Measurements from ENCODE around the gene ENTPD2. TPM values are rescaled to one million over a fixed set of nuclear protein-coding genes. Genes with fewer than 3 reads are reported as not detected.

The ENTPD2 gene
- total and polyA plus RNA-seq, 9 of the 15 experiments (the other 6 are each of a cell fraction or from before 2014, with no cell fraction given): 0.04 to 0.60 (median 0.14) TPM; not detected in 4

- peak in 1 of 2 experiments; percentile 74; a peak in 1 of 4 replicates for TF ChIP-seq UBTF (IDR thresholded peaks at IDR 0.05; ENCODE audit: borderline replicate concordance in 1 of 2, low read depth in 2 of 2, low read length in 2 of 2)
- TF ChIP-seq PHF8 (IDR thresholded peaks at IDR 0.05; ENCODE audit: borderline replicate concordance, low read length): peak; percentile 23; the same call in 1 of the 2 replicates
- no peak for TF ChIP-seq HMGN3 (IDR thresholded peaks at IDR 0.05; ENCODE audit: borderline replicate concordance, extremely low read depth, insufficient read length, low read depth, low read length)
- TF ChIP-seq ZNF239 (CRISPR knock-in tag; IDR thresholded peaks at IDR 0.05): no peak
- peak; percentile 62; the same call in 1 of the 2 replicates for TF ChIP-seq DPF2 (IDR thresholded peaks at IDR 0.05)
- TF ChIP-seq HOMEZ (CRISPR knock-in tag; IDR thresholded peaks at IDR 0.05): no peak
- peak; percentile 69 to 72 for TF ChIP-seq NRF1 (conservative IDR thresholded peaks at IDR 0.05 in 1 of 2, IDR thresholded peaks at IDR 0.05 in 1 of 2)
- peak in 2 of 3 experiments; percentile 19 to 76 for TF ChIP-seq YY1 (IDR thresholded peaks at IDR 0.05; ENCODE audit: borderline replicate concordance in 1 of 3, control insufficient read depth in 1 of 3, extremely low read depth in 1 of 3, insufficient read depth in 3 of 3, insufficient read length in 1 of 3, insufficient replicate concordance in 2 of 3, low read depth in 1 of 3, low read length in 2 of 3)
- TF ChIP-seq POLR2G (IDR thresholded peaks at IDR 0.05; ENCODE audit: low read depth, low read length): peak; percentile 39; the same call in 1 of the 2 replicates
- TF ChIP-seq JUND (IDR thresholded peaks at IDR 0.05; ENCODE audit: borderline replicate concordance, low read depth, low read length): peak; percentile 87
- TF ChIP-seq JUND (tag; IDR thresholded peaks at IDR 0.05; ENCODE audit: borderline replicate concordance, low read depth, low read length): peak; percentile 78; the same call in 1 of the 3 replicates
- no peak for TF ChIP-seq PCBP2 (IDR thresholded peaks at IDR 0.05; ENCODE audit: low read depth, low read length, poor library complexity, severe bottlenecking)
- TF ChIP-seq RBM25 (IDR thresholded peaks at IDR 0.05; ENCODE audit: low read depth, low read length, severe bottlenecking): no peak
- no peak for TF ChIP-seq KAT7 (CRISPR knock-in tag; IDR thresholded peaks at IDR 0.05; ENCODE audit: borderline replicate concordance)
- peak; percentile 55; the same call in 1 of the 2 replicates for TF ChIP-seq TRIM28 (IDR thresholded peaks at IDR 0.05)
- TF ChIP-seq FOXP4 (CRISPR knock-in tag; IDR thresholded peaks at IDR 0.05; ENCODE audit: borderline replicate concordance): no peak
- TF ChIP-seq RBBP5 (IDR thresholded peaks at IDR 0.05; ENCODE audit: borderline replicate concordance, insufficient read depth, low read length, poor library complexity, severe bottlenecking): peak; percentile 29
- TF ChIP-seq HDAC2 (IDR thresholded peaks at IDR 0.05): 0 out of 2 replicates have a peak, but pooled peaks have one; percentile 24
- TF ChIP-seq ZNF282 (CRISPR knock-in tag; IDR thresholded peaks at IDR 0.05): no peak
- TF ChIP-seq EP300 (IDR thresholded peaks at IDR 0.05; ENCODE audit: low read length): peak; percentile 10; the same call in 1 of the 2 replicates
These were observed 29.6 kb upstream of the ENTPD2 start (continued) for GRCh38 chr9:137083394-137084004.

Measured in K562 (cell line).